ENCODE measurements around the gene IL17RE. TPM values are rescaled to one million over a fixed set of nuclear protein-coding genes. Genes with fewer than 3 reads are reported as not detected.

Gene IL17RE
- total RNA-seq, 3 donors from 2014 or later, result 11.5 to 22.0 (median 11.7) TPM

DNA sequence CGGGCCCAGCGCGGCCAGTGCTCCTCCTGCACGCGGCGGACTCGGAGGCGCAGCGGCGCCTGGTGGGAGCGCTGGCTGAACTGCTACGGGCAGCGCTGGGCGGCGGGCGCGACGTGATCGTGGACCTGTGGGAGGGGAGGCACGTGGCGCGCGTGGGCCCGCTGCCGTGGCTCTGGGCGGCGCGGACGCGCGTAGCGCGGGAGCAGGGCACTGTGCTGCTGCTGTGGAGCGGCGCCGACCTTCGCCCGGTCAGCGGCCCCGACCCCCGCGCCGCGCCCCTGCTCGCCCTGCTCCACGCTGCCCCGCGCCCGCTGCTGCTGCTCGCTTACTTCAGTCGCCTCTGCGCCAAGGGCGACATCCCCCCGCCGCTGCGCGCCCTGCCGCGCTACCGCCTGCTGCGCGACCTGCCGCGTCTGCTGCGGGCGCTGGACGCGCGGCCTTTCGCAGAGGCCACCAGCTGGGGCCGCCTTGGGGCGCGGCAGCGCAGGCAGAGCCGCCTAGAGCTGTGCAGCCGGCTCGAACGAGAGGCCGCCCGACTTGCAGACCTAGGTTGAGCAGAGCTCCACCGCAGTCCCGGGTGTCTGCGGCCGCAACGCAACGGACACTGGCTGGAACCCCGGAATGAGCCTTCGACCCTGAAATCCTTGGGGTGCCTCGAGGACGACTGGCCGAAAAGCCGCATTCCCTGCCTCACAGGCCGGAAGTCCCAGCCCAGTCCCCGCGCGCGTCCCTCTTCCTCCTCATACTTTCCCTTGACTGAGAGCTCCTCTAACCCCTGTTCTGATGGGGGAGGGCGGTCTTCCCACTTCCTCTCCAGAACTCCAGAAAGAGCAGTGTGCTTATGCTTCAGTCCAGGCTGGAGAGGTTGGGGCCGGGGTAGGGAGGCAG lies 12.8 kb downstream of the IL17RE start:
- no peak for TF ChIP-seq POLR2A (IDR thresholded peaks at IDR 0.05)
- TF ChIP-seq, protein P1, sequence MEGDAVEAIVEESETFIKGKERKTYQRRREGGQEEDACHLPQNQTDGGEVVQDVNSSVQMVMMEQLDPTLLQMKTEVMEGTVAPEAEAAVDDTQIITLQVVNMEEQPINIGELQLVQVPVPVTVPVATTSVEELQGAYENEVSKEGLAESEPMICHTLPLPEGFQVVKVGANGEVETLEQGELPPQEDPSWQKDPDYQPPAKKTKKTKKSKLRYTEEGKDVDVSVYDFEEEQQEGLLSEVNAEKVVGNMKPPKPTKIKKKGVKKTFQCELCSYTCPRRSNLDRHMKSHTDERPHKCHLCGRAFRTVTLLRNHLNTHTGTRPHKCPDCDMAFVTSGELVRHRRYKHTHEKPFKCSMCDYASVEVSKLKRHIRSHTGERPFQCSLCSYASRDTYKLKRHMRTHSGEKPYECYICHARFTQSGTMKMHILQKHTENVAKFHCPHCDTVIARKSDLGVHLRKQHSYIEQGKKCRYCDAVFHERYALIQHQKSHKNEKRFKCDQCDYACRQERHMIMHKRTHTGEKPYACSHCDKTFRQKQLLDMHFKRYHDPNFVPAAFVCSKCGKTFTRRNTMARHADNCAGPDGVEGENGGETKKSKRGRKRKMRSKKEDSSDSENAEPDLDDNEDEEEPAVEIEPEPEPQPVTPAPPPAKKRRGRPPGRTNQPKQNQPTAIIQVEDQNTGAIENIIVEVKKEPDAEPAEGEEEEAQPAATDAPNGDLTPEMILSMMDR (IDR thresholded peaks at IDR 0.05), result peak in 1 of 3 donors; percentile 33
- no peak for TF ChIP-seq POLR2AphosphoS5 (IDR thresholded peaks at IDR 0.05)
- peak overlapping the region; percentile 93 to 94 for H3K27ac ChIP-seq
- intact Hi-C loops (cut with DNase I; ENCODE audit: low total_unique reads), result no loop called here
- H3K9me3 ChIP-seq, result no peaks in the 10 kb centered on the region
- peak; percentile 53 to 67 for DNase-seq (ENCODE audit: low spot score in 2 of 2)
- H3K27me3 ChIP-seq, result no peaks in the 10 kb centered on the region
- H3K36me3 ChIP-seq, result no peaks in the 10 kb centered on the region
- peak overlapping the region; percentile 56 to 76 (median 67) for H3K4me3 ChIP-seq
- H3K4me1 ChIP-seq, result peaks cover 11 to 24% of the 10 kb centered on the region in 2 donors

- Histone ChIP-seq H3K4me3 (peak overlapping the region; percentile 56 to 76 (median 67)), H3K36me3 (no peaks in the 10 kb centered on the region), H3K27me3 (no peaks in the 10 kb centered on the region), H3K4me1 (peaks cover 11 to 24% of the 10 kb centered on the region in 2 donors), H3K27ac (peak overlapping the region; percentile 93 to 94), H3K9me3 (no peaks in the 10 kb centered on the region)
- TF ChIP-seq POLR2A (IDR thresholded peaks at IDR 0.05), result no peak
- TF ChIP-seq, protein P1 (IDR thresholded peaks at IDR 0.05), result no peak
- no peak for DNase-seq (ENCODE audit: low spot score in 2 of 2)
- intact Hi-C loops (cut with DNase I; ENCODE audit: low total_unique reads), result no loop called here
Observed at GRCh38 chr3:9916346-9916733, 13.7 kb downstream of the IL17RE start.

DNA sequence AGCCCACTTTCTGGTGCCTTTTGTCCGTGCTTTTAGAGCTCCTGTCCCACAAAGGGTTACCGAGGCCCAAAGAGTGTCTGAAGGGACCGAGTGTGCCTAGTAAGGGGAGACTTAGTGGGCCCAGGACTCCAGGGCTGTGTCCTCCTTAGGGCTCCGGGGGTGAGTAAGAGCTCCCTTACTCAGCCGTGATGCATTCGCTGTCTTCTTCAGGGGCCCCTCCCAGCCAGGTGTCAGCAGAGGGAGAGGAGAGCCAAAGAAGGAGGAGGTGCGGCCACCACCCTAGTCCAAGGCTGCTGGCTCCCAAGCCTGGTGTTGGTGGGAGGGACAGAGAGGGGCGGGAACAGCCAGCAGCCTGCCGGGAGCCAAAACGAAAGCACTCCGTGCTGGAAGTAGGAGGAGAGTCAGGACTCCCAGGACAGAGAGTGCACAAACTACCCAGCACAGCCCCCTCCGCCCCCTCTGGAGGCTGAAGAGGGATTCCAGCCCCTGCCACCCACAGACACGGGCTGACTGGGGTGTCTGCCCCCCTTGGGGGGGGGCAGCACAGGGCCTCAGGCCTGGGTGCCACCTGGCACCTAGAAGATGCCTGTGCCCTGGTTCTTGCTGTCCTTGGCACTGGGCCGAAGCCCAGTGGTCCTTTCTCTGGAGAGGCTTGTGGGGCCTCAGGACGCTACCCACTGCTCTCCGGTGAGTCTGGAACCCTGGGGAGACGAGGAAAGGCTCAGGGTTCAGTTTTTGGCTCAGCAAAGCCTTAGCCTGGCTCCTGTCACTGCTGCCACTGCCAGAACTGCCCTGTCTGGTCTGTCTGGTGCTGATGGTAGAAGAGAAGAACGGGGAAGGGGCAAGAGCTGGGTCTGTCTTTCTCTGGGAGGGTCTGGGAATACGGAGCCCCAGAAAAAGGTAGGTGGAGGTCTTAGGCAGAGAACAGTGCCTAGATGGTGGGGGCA lies 14.4 kb downstream of the IL17RE start, which contains the start of gene IL17RC:
Gene IL17RC, plus strand, starts transcription at position 365 of the 947 bp plus-strand sequence. Its CDS starts 218 bp downstream, at position 583.
- no peaks in the 10 kb centered on the region for H3K27me3 ChIP-seq
- H3K4me3 ChIP-seq, result peak within 1 kb of the TSS; percentile 56 to 76 (median 67)
- no peaks in the 10 kb centered on the region for H3K36me3 ChIP-seq
- TF ChIP-seq POLR2AphosphoS5 (IDR thresholded peaks at IDR 0.05) (peak in 2 of 3 donors; percentile 26 to 54), POLR2A (IDR thresholded peaks at IDR 0.05) (no peak)
- intact Hi-C loops (cut with DNase I; ENCODE audit: low total_unique reads), result no loop called here
- peak; percentile 93 to 95 for DNase-seq (ENCODE audit: low spot score in 2 of 2)
- no peaks in the 10 kb centered on the region for H3K9me3 ChIP-seq
- H3K27ac ChIP-seq, result peak within 1 kb of the TSS; percentile 93 to 94
- peaks cover 11 to 24% of the 10 kb centered on the region in 2 donors for H3K4me1 ChIP-seq

- H3K27ac ChIP-seq, result peak overlapping the region; percentile 93 to 94
- no peak for DNase-seq (ENCODE audit: low spot score in 2 of 2)
- no peaks in the 10 kb centered on the region for H3K9me3 ChIP-seq
- H3K4me3 ChIP-seq, result peak overlapping the region; percentile 56 to 76 (median 67)
- H3K36me3 ChIP-seq, result no peaks in the 10 kb centered on the region
- peaks cover 11 to 24% of the 10 kb centered on the region in 2 donors for H3K4me1 ChIP-seq
- no peaks in the 10 kb centered on the region for H3K27me3 ChIP-seq
- TF ChIP-seq, protein P1 (IDR thresholded peaks at IDR 0.05), result no peak
- TF ChIP-seq POLR2A (IDR thresholded peaks at IDR 0.05) (no peak), POLR2AphosphoS5 (IDR thresholded peaks at IDR 0.05) (no peak)
- intact Hi-C loops (cut with DNase I; ENCODE audit: low total_unique reads), result no loop called here
Observed at GRCh38 chr3:9917820-9918219, 15.2 kb downstream of the IL17RE start.

DNA sequence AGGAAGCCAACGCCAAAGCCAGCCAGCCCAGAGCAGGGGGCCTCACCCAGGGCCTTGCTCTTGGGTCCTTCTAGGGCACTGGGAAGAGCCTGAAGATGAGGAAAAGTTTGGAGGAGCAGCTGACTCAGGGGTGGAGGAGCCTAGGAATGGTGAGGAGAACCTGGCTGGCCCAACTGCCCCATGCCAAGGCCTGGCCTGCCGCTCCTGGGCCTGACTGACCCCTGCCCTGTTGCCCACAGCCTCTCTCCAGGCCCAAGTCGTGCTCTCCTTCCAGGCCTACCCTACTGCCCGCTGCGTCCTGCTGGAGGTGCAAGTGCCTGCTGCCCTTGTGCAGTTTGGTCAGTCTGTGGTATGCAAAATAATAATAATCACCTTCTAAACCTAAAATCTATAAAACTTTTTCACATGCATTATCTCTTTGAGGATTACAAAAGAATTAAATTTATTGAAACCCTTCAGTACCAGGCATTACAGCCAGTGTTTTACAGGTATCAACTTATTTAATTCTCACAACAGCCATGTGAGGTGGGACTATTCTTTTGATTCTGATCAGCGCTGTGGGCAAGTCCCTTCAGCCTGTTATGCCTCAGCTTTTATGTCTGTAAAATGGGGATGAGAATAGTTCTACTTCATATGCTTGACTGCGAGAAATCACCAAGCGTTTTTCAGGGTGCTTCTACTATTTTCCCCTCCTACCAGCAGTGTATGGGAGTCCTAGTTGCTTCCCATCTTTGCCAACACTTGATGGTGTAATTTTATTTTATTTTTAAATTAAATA lies 15.8 kb downstream of the IL17RE start:
- Histone ChIP-seq H3K4me1 (peaks cover 11 to 24% of the 10 kb centered on the region in 2 donors), H3K4me3 (peak overlapping the region in 2 of 3 donors; percentile 67 to 76), H3K27ac (peak overlapping the region; percentile 93 to 94), H3K36me3 (no peaks in the 10 kb centered on the region), H3K27me3 (no peaks in the 10 kb centered on the region), H3K9me3 (no peaks in the 10 kb centered on the region)
- DNase-seq (ENCODE audit: low spot score in 2 of 2), result no peak
- intact Hi-C loops (cut with DNase I; ENCODE audit: low total_unique reads), result no loop called here
- TF ChIP-seq, protein P1 (IDR thresholded peaks at IDR 0.05), result no peak
- TF ChIP-seq POLR2A (IDR thresholded peaks at IDR 0.05) (no peak), POLR2AphosphoS5 (IDR thresholded peaks at IDR 0.05) (no peak)

Data from breast epithelium (tissue), 4 donors.